PC-9 (cell line): ENCODE measurements around the gene SOX5. TPM values are rescaled to one million over a fixed set of nuclear protein-coding genes. Genes with fewer than 3 reads are reported as not detected.

Experiments
- BruUV-seq: library from RNA; stranded (reverse); fragments of 400-500 nt; replicated peaks from 2 replicates; lab custom pipeline; 2021; lab: Mats Ljungman, UMichigan
- CTCF ChIA-PET: fragments of 300-600 bp; sonication (Branson Sonifier 250); formaldehyde crosslinking; loops from one replicate; lab custom pipeline; 2022; ENCODE audit warnings: antibody characterized with exemption; lab: Charles Lee
- POLR2A ChIA-PET: fragments of 300-600 bp; sonication (Branson Sonifier 250); formaldehyde crosslinking; loops from one replicate; lab custom pipeline; 2022; ENCODE audit warnings: antibody characterized with exemption; ENCODE audit not compliant: unreplicated experiment; lab: Charles Lee
- DNase-seq, 2 experiments: peaks; one replicate each; pipeline versions ENCODE4 v3.0.0 to v3.0.0-alpha.2; 2015 to 2022; ENCODE audit warnings: mixed read lengths in 1 of 2
- H2AFZ ChIP-seq: fragments of 200-600 bp; sonication (generic); 2 replicates; pipeline ENCODE4 v1.8.1; 2017; ENCODE audit warnings: antibody characterized with exemption
- H3F3A ChIP-seq: fragments of 200-600 bp; sonication (generic); 2 replicates; pipeline ENCODE4 v1.8.1; 2017; ENCODE audit warnings: antibody characterized with exemption, mild to moderate bottlenecking, low read depth; ENCODE audit not compliant: insufficient read depth
- H3K27ac ChIP-seq: fragments of 200-600 bp; sonication (generic); 2 replicates; pipeline ENCODE4 v1.6.1; 2016; ENCODE audit warnings: mixed run types
- H3K27me3 ChIP-seq: fragments of 200-600 bp; sonication (generic); 2 replicates; pipeline ENCODE4 v1.6.1; 2016; ENCODE audit warnings: low read depth, mixed run types; ENCODE audit not compliant: insufficient read depth
- H3K36me3 ChIP-seq: fragments of 200-600 bp; sonication (generic); 2 replicates; pipeline ENCODE4 v1.6.1; 2016; ENCODE audit warnings: low read depth, mixed run types
- H3K4me1 ChIP-seq: fragments of 200-600 bp; sonication (generic); replicated peaks from 2 replicates; pipeline ENCODE4 v1.6.1; 2016; ENCODE audit warnings: mixed run types; ENCODE audit not compliant: insufficient read depth
- H3K4me2 ChIP-seq: fragments of 200-600 bp; sonication (generic); 2 replicates; pipeline ENCODE4 v1.6.1; 2017; ENCODE audit warnings: mixed run types
- H3K4me3 ChIP-seq: fragments of 200-600 bp; sonication (generic); 2 replicates; pipeline ENCODE4 v1.6.1; 2016; ENCODE audit warnings: mixed run types
- H3K79me2 ChIP-seq: fragments of 200-600 bp; sonication (generic); 2 replicates; pipeline ENCODE4 v1.6.1; 2017; ENCODE audit warnings: low read depth, mixed run types
- H3K9me2 ChIP-seq: fragments of 200-600 bp; sonication (generic); 2 replicates; pipeline ENCODE4 v1.8.1; 2017; ENCODE audit warnings: mild to moderate bottlenecking; ENCODE audit not compliant: insufficient read depth
- H3K9me3 ChIP-seq: fragments of 200-600 bp; sonication (generic); 2 replicates; pipeline ENCODE4 v1.8.1; 2016; ENCODE audit warnings: low read depth; ENCODE audit not compliant: insufficient read depth
- H4K20me1 ChIP-seq: fragments of 200-600 bp; sonication (generic); 2 replicates; pipeline ENCODE4 v1.8.1; 2017; ENCODE audit not compliant: insufficient read depth
- EZH2 ChIP-seq: fragments of 200-600 bp; sonication (generic); IDR thresholded peaks from 2 replicates; pipeline ENCODE4 v1.8.0; 2017; ENCODE audit warnings: antibody characterized with exemption, low read depth
- intact Hi-C: fragments of 100-400 bp; cut with micrococcal nuclease; formaldehyde crosslinking; loops from one replicate; pipeline ENCODE4 v1.10.0; 2022; ENCODE audit not compliant: unreplicated experiment
- total RNA-seq: library from RNA; stranded (reverse); gene quantifications from 2 replicates; pipeline ENCODE4 v1.2.3, GENCODE V29; 2021
- TF ChIP-seq, protein P1 (sequence below): fragments of 200-600 bp; sonication (generic); conservative IDR thresholded peaks from 2 replicates; pipeline ENCODE4 v1.6.1; 2017; ENCODE audit warnings: mixed run types, antibody characterized with exemption, mild to moderate bottlenecking, moderate library complexity

Gene SOX5
- total RNA-seq, 1 experiment from 2014 or later = not detected

DNA sequence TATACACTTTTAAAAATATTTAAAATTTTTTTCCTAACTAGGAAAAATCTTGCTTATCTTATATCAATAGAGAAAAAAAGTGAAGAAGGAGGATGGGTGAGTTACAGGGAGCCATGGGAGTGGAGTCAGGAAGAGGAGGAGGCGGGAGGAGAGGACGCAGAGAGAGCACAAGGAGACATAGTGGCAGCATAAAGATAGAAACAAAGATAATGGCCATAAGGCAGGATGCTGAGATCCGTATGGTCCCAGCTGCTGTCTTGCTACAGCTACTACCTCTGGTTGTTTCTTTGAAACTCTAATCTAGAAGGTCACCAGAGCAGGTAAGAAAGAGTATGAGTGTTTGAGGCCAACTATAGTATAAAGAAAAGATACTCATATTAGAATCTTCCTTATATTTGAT, 2.6 kb upstream of the SOX5 start:
- Histone ChIP-seq H3F3A (no peaks in the 10 kb centered on the region), H4K20me1 (no peaks in the 10 kb centered on the region), H3K4me1 (no peaks in the 10 kb centered on the region), H3K4me2 (no peak overlapping the region), H3K27ac (no peak overlapping the region), H3K9me2 (no peaks in the 10 kb centered on the region), H3K79me2 (no peaks in the 10 kb centered on the region), H2AFZ (no peak overlapping the region), H3K4me3 (no peak overlapping the region), H3K9me3 (no peaks in the 10 kb centered on the region), H3K27me3 (peaks cover 24% of the 10 kb centered on the region; the same call in 1 of the 2 replicates), H3K36me3 (no peaks in the 10 kb centered on the region)
- ChIA-PET POLR2A (no interaction called here), CTCF (no interaction called here)
- DNase-seq = no peak
- intact Hi-C loops = no loop called here
- TF ChIP-seq, protein P1, sequence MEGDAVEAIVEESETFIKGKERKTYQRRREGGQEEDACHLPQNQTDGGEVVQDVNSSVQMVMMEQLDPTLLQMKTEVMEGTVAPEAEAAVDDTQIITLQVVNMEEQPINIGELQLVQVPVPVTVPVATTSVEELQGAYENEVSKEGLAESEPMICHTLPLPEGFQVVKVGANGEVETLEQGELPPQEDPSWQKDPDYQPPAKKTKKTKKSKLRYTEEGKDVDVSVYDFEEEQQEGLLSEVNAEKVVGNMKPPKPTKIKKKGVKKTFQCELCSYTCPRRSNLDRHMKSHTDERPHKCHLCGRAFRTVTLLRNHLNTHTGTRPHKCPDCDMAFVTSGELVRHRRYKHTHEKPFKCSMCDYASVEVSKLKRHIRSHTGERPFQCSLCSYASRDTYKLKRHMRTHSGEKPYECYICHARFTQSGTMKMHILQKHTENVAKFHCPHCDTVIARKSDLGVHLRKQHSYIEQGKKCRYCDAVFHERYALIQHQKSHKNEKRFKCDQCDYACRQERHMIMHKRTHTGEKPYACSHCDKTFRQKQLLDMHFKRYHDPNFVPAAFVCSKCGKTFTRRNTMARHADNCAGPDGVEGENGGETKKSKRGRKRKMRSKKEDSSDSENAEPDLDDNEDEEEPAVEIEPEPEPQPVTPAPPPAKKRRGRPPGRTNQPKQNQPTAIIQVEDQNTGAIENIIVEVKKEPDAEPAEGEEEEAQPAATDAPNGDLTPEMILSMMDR = no peak
- TF ChIP-seq EZH2 = no peak
- BruUV-seq = no TSS peak

DNA sequence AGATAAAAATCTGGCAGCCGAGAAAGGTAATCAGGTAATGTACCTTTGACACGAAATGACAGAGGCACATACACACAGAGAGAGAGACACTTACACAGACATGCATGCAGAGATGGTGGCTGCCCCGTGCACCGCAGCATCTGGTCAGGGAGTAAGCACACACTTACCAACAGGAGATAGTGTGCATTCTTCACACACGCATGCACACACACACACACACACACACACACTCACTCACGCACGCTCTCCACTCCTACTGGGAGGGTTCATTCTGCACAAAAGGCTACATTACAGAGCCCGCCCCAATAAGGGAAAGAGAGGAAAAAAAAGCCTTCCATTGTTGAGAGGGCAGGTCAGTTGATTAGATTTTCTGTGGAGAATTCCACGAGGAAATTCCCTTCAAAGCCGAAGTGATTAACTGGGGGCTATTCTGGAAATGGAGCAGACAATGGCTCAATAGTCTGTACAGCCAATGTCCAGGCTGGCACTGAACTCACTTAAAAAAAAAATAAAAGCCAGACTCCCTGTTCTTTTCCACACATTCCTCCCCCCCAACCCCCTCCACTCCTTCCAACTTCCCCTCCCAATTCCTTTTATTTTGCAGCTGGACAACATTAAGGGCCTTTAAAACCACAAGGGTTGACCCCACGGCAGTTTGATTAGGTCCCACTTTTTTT, 1.4 kb upstream of the SOX5 start:
- Histone ChIP-seq H3K4me3 (no peak overlapping the region), H4K20me1 (no peaks in the 10 kb centered on the region), H3K4me2 (0 out of 2 replicates have a peak overlapping the region, but pooled peaks have one; percentile 38), H3K36me3 (no peaks in the 10 kb centered on the region), H2AFZ (no peak overlapping the region), H3K9me3 (no peaks in the 10 kb centered on the region), H3K27me3 (peaks cover 24% of the 10 kb centered on the region; the same call in 1 of the 2 replicates), H3F3A (no peaks in the 10 kb centered on the region), H3K79me2 (no peaks in the 10 kb centered on the region), H3K9me2 (no peaks in the 10 kb centered on the region), H3K4me1 (no peaks in the 10 kb centered on the region), H3K27ac (no peak overlapping the region)
- ChIA-PET CTCF (no interaction called here), POLR2A (no interaction called here)
- intact Hi-C loops = no loop called here
- no peak for DNase-seq
- no TSS peak for BruUV-seq
- TF ChIP-seq, protein P1 = no peak
- TF ChIP-seq EZH2 = no peak

GRCh38 chr12:23950210-23950774, 822 bp upstream of the SOX5 start:
- H3K9me3 ChIP-seq = no peaks in the 10 kb centered on the region
- no peaks in the 10 kb centered on the region for H3K9me2 ChIP-seq
- no TSS peak for BruUV-seq
- no peaks in the 10 kb centered on the region for H3F3A ChIP-seq
- no peaks in the 10 kb centered on the region for H4K20me1 ChIP-seq
- no peaks in the 10 kb centered on the region for H3K36me3 ChIP-seq
- no peak overlapping the region for H2AFZ ChIP-seq
- CTCF ChIA-PET = no interaction called here
- no peaks in the 10 kb centered on the region for H3K79me2 ChIP-seq
- no peak for DNase-seq
- TF ChIP-seq, protein P1 = no peak
- no peak for TF ChIP-seq EZH2
- H3K27ac ChIP-seq = no peak overlapping the region
- intact Hi-C loops = no loop called here
- H3K4me1 ChIP-seq = no peaks in the 10 kb centered on the region
- POLR2A ChIA-PET = no interaction called here
- peaks cover 24% of the 10 kb centered on the region; the same call in 1 of the 2 replicates for H3K27me3 ChIP-seq
- H3K4me2 ChIP-seq = 0 out of 2 replicates have a peak overlapping the region, but pooled peaks have one; percentile 38
- H3K4me3 ChIP-seq = no peak overlapping the region
